OCI-LY1 (cell line): ENCODE data around the gene CACUL1.
"Not testable (repeated sequence)": the region's sequence is repeated elsewhere in the genome, so short reads cannot be mapped to it uniquely, and the experiment has no call there.

Experiments
- H2AFZ ChIP-seq: fragments of 200-600 bp; sonication (generic), shearing (Covaris generic); 2 replicates; pipeline ENCODE4 v1.6.0; 2014; ENCODE audit warnings: antibody characterized with exemption, mild to moderate bottlenecking, low read length
- H3F3A ChIP-seq: fragments of 200-600 bp; sonication (generic), shearing (Covaris generic); 2 replicates; pipeline ENCODE4 v1.6.0; 2014; ENCODE audit warnings: mild to moderate bottlenecking, antibody characterized with exemption, low read length, moderate library complexity; ENCODE audit not compliant: insufficient read depth
- H3K27ac ChIP-seq: fragments of 200-600 bp; sonication (generic); 2 replicates; pipeline ENCODE4 v1.5.1; 2014; ENCODE audit warnings: low read length, mixed run types, mild to moderate bottlenecking, low read depth; ENCODE audit not compliant: poor library complexity, severe bottlenecking
- H3K27me3 ChIP-seq: fragments of 200-600 bp; sonication (generic); 2 replicates; pipeline ENCODE4 v1.6.0; 2014; ENCODE audit warnings: antibody characterized with exemption, mild to moderate bottlenecking, low read length, moderate library complexity; ENCODE audit not compliant: insufficient read depth
- H3K36me3 ChIP-seq: fragments of 200-600 bp; sonication (generic); 2 replicates; pipeline ENCODE4 v1.6.1; 2014; ENCODE audit warnings: mild to moderate bottlenecking, antibody characterized with exemption, low read length, moderate library complexity, mixed read lengths; ENCODE audit not compliant: insufficient read depth
- H3K4me1 ChIP-seq: fragments of 200-600 bp; sonication (generic); 2 replicates; pipeline ENCODE4 v1.5.1; 2014; ENCODE audit warnings: mild to moderate bottlenecking, low read length, moderate library complexity; ENCODE audit not compliant: insufficient read depth, severe bottlenecking
- H3K4me2 ChIP-seq: fragments of 200-600 bp; sonication (generic), shearing (Covaris generic); 2 replicates; pipeline ENCODE4 v1.6.1; 2014; ENCODE audit warnings: low read length
- H3K4me3 ChIP-seq: fragments of 200-600 bp; sonication (generic); 2 replicates; pipeline ENCODE4 v1.5.1; 2014; ENCODE audit warnings: low read length, low read depth, mild to moderate bottlenecking, mixed read lengths; ENCODE audit not compliant: poor library complexity, severe bottlenecking
- H3K79me2 ChIP-seq: fragments of 200-600 bp; shearing (Covaris generic); 2 replicates; pipeline ENCODE4 v1.6.1; 2016; ENCODE audit warnings: mixed run types, low read length, mixed read lengths; ENCODE audit not compliant: insufficient read depth
- H3K9ac ChIP-seq: fragments of 200-600 bp; sonication (generic), shearing (Covaris generic); 2 replicates; pipeline ENCODE4 v1.6.1; 2014; ENCODE audit warnings: mild to moderate bottlenecking, low read length, mixed read lengths
- H3K9me2 ChIP-seq: fragments of 200-600 bp; sonication (generic), shearing (Covaris generic); 2 replicates; pipeline ENCODE4 v1.6.1; 2014; ENCODE audit warnings: low read depth, mild to moderate bottlenecking, low read length, mixed read lengths
- H3K9me3 ChIP-seq: fragments of 200-600 bp; shearing (Covaris generic); 2 replicates; pipeline ENCODE4 v1.6.1; 2014; ENCODE audit warnings: low read length, mixed read lengths
- H4K20me1 ChIP-seq: fragments of 200-600 bp; sonication (generic), shearing (Covaris generic); 2 replicates; pipeline ENCODE4 v1.6.0; 2016; ENCODE audit warnings: mild to moderate bottlenecking, low read length; ENCODE audit not compliant: insufficient read depth
- CTCF ChIP-seq: fragments of 200-600 bp; sonication (generic), shearing (Covaris generic); IDR thresholded peaks from 2 replicates; pipeline ENCODE4 v1.5.1; 2017; ENCODE audit warnings: mild to moderate bottlenecking, antibody characterized with exemption, low read length, moderate library complexity, mixed read lengths
- EZH2 ChIP-seq: fragments of 200-600 bp; sonication (generic), shearing (Covaris generic); IDR thresholded peaks from 2 replicates; pipeline ENCODE4 v1.8.0; 2017; ENCODE audit warnings: borderline replicate concordance, mixed run types, mild to moderate bottlenecking, antibody characterized with exemption, low read length, moderate library complexity, mixed read lengths

The CACUL1 gene

GRCh38 chr10:118672153-118672552 lies 82.6 kb downstream of the CACUL1 start:
- H3K9me2 ChIP-seq = no peaks in the 10 kb centered on the region
- no peak overlapping the region for H3K27ac ChIP-seq
- no peaks in the 10 kb centered on the region for H3K9me3 ChIP-seq
- H3K79me2 ChIP-seq = no peaks in the 10 kb centered on the region
- TF ChIP-seq EZH2 (no peak), CTCF (no peak)
- no peak overlapping the region for H2AFZ ChIP-seq
- H3K9ac ChIP-seq = no peak overlapping the region
- no peaks in the 10 kb centered on the region for H3K36me3 ChIP-seq
- no peak overlapping the region for H3K4me2 ChIP-seq
- H4K20me1 ChIP-seq = no peaks in the 10 kb centered on the region
- H3K27me3 ChIP-seq = no peaks in the 10 kb centered on the region
- no peaks in the 10 kb centered on the region for H3F3A ChIP-seq
- no peaks in the 10 kb centered on the region for H3K4me1 ChIP-seq
- H3K4me3 ChIP-seq = no peak overlapping the region

- H3K27me3 ChIP-seq, H3K9ac ChIP-seq, H3K4me2 ChIP-seq, H3K79me2 ChIP-seq, H4K20me1 ChIP-seq, H3K4me1 ChIP-seq, H3K4me3 ChIP-seq, H2AFZ ChIP-seq, H3K9me3 ChIP-seq, H3F3A ChIP-seq, H3K9me2 ChIP-seq, H3K27ac ChIP-seq, H3K36me3 ChIP-seq: not testable (repeated sequence)
These were observed 83.5 kb downstream of the CACUL1 start for GRCh38 chr10:118671221-118671620.

GRCh38 chr10:118670472-118671124 lies 84.2 kb downstream of the CACUL1 start:
- no peaks in the 10 kb centered on the region for H3K4me1 ChIP-seq
- H3K36me3 ChIP-seq = no peaks in the 10 kb centered on the region
- no peaks in the 10 kb centered on the region for H3K79me2 ChIP-seq
- H3K27ac ChIP-seq = no peak overlapping the region
- H3K4me3 ChIP-seq = no peak overlapping the region
- TF ChIP-seq CTCF (no peak), EZH2 (no peak)
- no peak overlapping the region for H2AFZ ChIP-seq
- no peak overlapping the region for H3K9ac ChIP-seq
- H3F3A ChIP-seq = no peaks in the 10 kb centered on the region
- no peaks in the 10 kb centered on the region for H3K9me3 ChIP-seq
- no peaks in the 10 kb centered on the region for H4K20me1 ChIP-seq
- H3K27me3 ChIP-seq = no peaks in the 10 kb centered on the region
- no peaks in the 10 kb centered on the region for H3K9me2 ChIP-seq
- no peak overlapping the region for H3K4me2 ChIP-seq

GRCh38 chr10:118669835-118670234 lies 84.9 kb downstream of the CACUL1 start:
- Histone ChIP-seq H3K27me3 (no peaks in the 10 kb centered on the region), H3K9me3 (no peaks in the 10 kb centered on the region), H3K27ac (no peak overlapping the region), H3K9me2 (no peaks in the 10 kb centered on the region), H3K4me2 (no peak overlapping the region), H3K4me1 (no peaks in the 10 kb centered on the region), H3K36me3 (no peaks in the 10 kb centered on the region), H3K4me3 (no peak overlapping the region), H2AFZ (no peak overlapping the region), H3K9ac (no peak overlapping the region), H3F3A (no peaks in the 10 kb centered on the region), H3K79me2 (no peaks in the 10 kb centered on the region), H4K20me1 (no peaks in the 10 kb centered on the region)
- no peak for TF ChIP-seq EZH2
- no peak for TF ChIP-seq CTCF
